Colon (tissue), 2 donors: ENCODE measurements around the gene PPARD.

Source experiments
- FAIRE-seq: peaks from 2 replicates; lab custom pipeline; 2012; peaks lifted over from hg19 to GRCh38; lab: Jason Lieb, UNC
- donor health status: control.
- donor health status: control.

The PPARD gene

DNA sequence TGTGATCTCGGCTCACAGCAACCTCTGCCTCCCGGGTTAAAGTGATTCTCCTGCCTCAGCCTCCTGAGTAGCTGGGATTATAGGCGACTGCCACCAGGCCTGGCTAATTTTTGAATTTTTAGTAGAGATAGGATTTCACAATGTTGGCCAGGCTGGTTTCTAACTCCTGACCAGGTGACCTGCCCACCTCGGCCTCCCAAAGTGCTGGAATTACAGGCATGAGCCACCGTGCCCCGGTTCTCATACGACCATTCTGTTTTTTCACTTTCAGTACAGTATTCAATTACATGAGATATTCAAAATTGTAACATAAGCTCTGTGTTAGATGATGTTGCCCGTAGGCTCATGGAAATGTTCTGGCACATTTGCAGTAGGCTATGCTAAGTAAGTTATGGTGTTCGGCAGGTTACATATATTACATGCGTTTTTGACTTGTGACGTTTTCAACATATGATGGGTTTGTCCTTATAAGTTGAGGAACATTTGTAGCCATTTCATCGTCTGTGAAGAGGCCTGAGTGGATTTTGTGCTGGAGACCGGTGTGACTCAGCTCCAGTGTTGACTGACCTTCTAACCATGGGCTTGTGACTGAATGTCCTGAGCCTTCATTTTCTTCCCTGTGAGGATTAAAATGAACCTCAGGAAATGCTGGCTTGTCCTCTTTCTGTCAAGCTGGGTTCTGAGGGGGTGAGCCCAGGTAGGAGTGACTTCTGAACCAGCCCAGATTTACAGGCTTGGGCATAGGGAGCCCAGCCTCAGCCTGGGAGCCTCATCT, 12.2 kb downstream of the PPARD start:
- FAIRE-seq: no peak

DNA sequence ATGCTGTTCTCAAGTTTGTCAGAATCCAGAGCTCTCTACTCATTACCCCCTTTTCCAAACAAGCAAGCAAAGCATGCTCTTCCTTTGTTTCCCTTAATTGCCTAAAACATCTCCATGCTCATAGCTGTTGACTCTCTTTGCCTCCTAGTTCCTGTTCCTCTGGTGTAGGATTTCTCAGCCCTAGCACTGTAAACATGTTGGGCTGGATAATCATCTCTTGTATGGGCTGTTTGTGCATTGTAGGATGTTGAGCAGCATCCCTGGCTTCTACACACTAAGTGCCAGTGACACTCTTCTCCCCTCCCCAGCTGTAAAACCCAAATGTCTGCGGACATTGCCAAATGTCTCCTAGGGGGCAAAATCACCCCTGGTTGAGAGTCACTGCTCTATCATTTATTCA, 14.0 kb downstream of the PPARD start:
- FAIRE-seq: no peak

DNA sequence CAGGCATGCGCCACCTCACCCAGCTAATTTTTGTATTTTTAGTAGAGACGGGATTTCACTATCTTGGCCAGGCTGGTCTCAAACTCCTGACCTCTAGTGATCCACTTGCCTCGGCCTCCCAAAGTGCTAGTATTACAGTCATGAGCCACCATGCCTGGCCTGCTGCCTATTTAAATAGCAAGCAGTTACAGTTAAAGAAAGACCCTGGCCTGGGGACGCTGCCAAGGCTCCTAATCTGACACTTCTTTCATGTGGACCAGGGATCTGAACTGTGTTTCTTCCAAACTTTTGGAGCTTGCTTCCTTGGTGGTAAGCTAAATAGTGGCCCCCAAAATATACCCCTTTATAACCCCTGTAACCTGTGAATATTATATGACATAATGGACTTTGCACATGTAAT, 15.3 kb downstream of the PPARD start:
- FAIRE-seq: no peak

DNA sequence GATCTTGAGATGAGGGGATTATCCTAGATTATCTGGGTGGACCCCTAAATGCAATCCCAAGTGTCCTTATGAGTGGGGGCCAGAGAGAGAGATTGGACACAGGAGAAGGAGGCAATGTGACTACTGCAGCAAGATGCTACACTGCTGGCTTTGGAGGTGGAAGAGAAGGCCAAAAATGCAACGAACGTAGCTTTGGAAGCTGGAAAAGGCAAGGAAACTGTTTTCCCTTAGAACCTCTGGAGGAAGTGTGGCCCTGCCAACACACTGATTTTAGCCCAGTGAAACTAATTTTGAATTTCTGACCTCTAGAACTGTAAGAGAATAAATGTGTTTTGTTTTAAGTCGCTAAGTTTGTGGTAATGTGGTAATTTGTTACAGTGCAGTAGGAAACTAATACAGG, 15.7 kb downstream of the PPARD start:
- no peak for FAIRE-seq

DNA sequence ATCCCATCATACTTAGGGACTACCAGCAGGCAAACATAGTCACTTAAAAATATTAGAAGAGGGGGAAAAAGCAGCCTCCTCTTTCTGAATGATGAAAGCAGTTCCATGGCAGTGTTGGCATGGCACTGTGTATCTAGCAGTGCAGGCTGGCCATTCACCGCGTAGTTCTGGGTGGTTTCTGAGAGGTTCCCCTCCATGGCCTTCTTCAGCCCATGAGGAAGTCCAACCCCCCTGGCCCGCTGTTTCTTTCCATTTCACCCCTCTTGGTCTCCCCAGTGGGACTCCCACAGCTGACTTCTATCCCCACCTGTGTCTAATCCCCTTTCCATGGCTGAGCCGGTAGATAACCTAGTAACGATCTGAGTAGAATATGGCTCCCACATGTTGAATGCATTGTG, 17.0 kb downstream of the PPARD start:
- no peak for FAIRE-seq

DNA sequence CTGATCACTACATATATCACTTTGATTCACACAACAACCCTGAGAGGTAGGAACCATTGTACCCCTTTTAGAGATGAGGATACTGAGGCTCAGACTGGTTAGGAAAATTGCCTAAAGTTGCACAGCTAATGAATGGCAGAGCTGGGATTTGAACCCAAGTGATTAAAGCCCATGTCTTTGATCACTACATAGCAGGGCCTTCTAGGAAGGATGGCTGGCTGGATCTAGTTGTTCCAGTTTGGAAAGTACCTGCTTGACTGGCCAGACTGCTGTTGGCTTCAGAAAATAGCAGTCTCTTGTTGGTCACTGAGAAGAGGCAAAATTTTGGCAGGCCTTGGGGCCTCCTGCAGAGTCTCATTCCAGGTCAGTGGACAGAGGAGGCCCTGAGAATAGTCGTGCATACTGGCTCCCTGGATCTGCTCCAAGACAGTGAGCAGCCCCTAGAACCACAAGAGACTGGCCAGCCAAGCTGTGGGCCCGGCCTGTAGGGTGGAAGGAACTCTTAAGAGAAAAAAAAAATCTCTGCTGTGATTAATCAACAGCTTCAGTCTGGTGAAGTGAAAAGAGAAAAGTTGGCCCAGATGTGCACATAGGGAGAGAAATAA, 17.5 kb downstream of the PPARD start:
- no peak for FAIRE-seq

DNA sequence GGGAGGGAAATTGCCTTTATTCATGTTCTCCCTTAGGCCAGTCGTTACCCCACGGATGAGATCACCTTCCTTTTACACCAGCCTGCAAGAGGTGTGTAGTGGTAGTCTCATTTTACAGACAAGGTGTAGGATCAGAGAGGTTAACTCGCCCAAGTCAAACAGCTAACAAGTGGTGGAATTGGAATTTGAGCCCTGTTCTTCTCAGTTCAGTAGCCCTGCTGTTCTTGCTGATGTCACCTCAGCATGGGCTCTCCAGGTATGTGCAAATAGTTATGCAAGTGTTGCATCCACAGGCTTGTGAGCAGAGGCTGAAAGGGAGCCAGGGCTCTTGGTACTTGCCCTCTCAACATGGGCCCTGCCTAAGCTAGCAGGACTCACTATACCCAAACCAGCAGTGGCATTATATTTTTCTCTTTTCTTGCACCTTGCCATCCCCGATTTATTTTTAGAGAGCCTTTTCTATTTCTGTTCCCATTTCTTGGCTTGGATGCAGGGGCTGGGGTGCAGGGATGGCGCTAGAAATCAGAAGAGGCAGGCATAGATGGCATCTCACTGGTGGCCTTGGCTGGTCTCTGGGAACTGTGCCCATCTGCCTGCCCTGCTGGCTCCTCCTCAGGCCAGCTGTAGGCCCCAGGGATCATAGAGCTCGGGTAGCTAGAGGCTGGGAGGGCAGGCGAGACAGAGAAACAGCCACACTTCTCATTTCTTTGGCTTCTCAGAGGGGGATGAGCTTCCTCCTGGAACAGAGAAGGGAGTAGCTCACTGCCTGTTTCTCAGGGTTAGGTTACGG, 18.2 kb downstream of the PPARD start:
- no peak for FAIRE-seq

DNA sequence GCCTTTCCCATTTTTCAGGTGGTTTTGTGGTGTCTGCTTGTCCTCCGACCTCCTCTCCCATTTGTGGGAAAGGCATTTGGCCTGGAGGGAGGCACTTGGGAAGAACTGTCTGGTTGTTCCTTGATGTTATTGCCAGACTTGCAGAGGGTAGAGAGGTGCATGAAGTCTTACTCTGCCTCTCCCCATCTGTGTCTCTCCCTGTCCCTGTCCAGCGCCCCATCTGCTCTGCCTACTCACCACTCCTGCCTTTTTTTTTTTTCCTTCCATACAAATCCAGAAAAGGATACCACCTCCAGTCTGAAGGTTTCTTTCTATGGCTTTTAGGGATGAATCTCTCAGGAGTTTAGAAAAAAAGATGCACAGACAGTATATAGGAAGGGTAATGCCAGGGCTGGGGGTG, 19.8 kb downstream of the PPARD start:
- FAIRE-seq: no peak

DNA sequence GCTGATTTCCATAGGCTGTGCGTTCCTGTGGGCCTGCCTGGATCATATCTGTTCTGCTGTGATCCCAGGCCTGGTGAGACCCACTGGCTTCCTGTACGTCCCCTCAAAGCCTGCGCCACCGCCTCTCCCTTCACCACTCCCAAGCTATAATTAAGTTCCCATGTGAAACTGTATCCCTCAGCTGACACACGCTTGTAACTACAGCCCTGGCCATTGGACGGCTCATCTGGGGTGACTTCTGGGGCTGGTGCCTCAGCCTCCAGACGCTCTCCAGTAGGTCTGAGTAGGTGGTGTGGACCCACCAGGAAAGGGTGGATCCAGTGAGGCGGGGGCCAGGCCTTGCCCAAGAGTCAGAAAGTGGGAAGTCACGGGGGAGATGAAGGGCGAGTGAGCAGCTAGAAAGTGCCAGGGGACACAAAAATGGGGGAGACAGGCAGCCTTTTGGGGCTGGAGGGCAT, 21.0 kb downstream of the PPARD start:
- FAIRE-seq: no peak

DNA sequence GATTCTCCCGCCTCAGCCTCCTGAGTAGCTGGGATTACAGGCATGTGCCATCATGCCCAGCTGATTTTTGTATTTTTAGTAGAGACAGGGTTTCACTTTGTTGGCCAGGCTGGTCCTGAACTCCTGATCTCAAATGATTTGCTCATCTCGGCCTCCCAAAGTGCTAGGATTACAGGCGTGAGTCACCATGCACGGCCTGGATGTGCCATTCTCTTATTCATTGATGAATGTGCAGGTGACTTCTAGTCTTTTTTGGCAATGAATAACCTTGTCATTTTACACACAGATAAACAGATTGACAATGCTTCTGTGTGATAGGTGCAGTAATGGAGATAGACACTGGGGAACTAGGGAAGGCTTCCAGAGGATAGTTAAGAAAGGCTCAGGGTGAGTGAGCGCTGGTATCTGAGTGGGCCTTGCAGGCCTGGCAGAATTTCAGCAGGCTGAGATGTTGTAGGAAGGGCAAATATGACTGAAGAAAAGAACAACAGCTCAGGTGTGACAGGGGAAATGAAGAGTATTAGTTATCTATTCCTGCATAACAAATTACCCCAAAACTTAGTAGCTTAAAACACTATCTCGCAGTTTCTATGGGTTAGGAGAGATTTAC, 23.3 kb downstream of the PPARD start:
- FAIRE-seq: no peak

DNA sequence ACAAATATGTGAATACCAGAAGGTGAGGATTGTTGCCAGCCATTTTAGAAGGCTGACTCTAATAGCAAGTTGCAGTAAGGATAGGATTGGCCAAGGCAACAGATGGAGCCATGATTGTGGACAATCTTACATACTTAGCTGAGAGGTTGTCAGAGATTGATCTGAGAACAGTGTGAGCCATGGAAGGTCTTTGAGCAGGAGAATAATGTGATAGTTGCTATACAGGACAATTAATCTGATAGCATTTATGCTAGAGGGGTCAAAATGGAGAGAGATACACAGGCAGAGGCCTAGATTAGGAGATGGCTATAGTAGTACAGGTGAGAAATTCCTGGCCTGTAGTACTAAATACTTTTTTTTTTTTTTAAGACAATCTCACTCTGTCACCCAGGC, 23.8 kb downstream of the PPARD start:
- FAIRE-seq: no peak

DNA sequence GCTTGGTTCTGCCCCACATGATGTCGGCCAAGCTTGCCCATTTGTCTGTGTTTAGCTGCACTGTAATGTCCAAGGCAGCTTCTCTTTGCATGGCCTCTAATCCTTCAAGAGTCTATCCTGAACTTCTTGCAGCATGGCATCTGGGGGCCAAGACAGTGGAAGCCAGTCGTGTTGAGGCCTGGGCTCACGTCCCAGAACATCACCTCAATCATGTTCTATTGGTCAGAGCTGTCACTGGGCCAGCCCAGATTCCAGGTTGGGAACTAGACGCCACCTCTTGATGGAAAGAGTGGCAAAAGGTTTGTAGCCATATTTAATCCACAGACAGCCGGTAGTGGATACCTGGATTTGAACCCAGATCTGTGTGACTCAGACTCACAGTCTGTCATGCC, 25.3 kb downstream of the PPARD start:
- FAIRE-seq: no peak

DNA sequence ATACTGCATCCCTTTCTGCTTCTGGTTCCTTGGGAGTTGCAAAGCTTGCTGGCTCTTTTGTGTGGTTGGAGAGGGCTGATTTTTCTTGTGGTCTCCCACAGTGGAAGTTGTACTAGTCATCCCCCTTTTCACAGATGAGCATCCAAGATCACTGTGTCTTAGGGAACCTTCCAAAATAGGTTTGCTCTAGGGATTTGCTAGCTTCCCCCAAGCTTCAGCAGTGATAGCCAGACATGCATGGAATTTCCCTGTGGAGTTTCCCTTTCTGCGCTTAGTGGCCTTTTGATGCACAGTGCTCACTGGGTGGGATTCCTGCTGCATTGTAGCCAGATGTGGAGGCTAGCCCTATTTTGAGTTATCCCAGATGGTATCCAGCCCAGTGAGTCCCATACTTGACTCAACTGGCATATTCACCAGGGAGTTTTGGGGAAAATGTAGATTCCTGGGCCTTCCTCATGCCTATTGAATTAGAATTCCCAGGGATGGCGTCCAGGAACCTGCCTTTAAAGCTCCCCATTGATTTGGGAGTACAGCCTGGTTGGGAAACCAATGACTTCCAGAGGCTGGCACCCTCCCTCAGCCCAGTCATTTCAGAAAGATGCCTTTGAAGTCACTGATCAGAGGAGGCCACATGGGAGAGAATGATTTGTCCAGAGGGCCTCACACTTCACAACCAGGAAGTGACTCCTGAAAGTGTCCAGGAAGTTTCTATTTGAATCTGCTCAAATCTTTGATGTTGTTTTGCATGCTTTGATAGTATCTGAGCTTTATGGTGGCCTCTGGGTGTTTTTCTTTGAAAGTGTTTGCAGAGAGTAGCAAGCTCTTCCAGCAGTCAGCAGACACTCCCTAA, 25.9 kb downstream of the PPARD start:
- FAIRE-seq: no peak

DNA sequence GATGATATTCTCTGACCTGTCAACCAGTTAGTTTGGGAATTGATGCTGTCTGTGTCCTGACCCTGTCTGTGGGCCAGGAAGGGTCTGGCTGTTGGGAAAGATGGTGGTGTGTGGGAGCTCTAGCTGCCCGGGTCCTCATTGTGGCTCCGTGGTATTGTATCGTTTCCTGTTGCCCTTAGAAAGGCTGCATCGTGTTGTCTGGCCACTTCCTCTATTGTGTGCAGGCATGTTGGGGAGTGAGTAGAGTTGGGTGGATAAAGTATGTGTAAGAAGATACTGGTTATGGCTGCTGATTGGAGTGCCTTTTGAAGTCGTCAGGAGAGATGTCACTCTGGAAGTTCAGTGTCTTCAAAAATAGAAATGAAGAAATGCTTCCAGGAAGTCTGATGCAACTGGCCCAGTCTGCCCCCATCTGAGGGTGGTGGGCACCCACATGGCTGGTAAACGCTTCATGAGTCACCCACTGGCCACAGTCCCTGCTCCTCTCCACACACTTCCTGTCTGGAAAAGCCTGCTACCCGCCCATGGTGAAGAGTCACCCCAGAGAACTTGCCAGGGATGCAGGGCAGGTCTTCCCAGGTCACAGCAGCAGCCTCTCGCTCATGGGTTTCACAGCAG, 27.9 kb downstream of the PPARD start:
- no peak for FAIRE-seq

DNA sequence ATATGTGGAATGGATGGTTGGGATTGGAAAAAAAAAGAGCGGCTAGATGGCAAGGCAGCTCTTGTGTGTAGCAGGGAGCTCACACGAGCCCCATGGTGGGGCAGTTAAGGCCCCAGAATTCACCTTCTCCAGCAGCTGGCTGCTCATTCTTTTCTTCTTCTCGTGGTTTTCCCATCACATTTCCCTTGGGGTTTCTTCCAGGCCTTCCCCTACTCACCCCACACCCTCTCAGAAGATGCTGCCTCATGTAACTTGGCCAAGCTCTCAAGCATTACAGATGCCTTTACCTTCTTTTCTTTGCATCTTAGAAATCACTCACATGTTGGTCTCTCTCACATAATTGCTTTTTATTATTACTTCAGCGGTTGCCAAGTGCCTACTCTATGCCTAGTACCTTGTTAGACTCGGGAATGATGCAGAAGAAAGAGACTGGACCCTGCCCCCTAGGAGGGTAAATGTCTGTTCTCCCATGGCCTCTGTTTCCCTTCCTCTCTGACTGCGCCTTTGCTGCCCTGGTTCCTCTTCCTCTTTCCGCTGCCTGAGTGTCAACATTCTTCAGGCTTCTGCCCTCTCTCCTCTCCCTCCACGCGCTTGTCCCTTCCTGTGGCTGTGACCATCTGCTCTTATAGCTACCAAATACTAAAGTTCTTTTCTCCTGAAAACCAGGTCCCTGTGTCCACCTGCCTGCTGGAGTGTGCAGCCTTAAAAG, 28.6 kb downstream of the PPARD start:
- FAIRE-seq: no peak

DNA sequence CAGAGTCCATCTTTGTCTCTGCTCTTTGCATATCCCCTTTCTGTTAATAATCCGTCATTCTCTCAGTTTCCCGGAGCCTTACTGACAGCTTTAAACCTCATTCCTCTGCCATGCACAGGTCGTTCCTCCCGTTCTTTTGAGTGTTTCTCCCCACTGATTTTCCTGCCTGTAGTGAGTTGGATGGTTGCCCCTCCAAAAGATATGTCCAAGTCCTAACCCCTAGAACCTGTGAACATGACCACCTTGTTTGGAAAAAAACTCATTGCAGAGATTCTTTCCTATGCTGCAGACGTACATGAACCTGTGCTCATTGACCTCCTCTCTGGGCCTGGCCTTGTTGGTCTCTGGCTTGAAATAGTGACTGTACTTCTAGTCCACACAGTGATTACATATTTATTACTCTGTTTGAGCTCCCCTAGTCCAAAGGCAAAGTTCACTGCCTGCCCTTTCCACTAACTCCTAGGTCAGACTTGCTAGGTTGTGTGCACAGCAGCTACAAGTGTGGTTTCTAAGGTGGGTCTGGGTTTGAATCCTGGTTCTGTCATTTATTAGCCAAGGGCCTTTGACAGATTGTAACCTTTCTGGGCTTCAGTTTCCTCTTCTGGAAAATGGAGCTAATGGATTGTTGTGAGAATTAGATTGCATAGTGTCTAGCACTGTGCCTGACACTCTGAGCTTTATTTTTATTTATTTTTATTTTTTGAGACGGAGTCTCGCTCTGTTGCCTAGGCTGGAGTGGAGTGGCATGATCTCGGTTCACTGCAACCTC, 29.3 kb downstream of the PPARD start:
- no peak for FAIRE-seq

DNA sequence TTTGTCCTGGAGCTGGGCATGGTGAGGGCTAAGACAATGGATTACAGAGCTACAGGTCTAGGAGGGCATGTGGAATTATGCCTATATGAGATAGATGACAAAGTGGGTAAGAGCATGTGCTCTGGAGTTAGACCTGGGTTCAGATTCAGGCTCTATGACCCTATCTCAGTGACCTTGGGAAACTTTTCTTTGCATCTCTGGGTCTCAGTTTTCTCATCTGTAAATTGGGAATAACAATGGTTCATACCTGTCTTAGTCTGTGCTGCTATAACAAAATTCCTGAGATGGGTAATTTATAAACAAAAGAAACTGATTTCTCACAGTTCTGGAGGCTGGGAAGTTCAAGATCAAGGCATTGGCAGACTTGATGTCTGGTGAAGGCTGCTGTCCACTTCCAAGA, 30.3 kb downstream of the PPARD start:
- FAIRE-seq: no peak

DNA sequence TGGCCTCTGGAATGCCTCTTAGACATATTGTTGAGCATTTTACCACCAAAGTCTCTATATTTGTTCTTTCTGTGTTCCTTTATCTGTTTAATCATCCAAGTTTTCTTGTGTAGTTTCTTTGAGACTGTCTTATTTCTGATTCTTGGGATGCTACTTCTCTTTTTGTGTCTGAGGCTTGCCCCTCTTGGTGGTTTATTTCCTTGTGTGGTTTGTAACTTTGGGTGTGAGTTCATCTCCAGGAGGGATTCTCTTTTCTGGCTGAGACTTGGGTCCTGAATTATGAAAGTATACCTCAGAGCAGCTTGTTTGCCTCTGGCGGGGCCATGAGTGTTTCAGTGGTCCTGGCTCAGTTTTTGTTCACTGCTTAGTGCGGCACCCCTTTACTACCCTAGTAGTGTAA, 33.9 kb downstream of the PPARD start:
- FAIRE-seq: no peak

DNA sequence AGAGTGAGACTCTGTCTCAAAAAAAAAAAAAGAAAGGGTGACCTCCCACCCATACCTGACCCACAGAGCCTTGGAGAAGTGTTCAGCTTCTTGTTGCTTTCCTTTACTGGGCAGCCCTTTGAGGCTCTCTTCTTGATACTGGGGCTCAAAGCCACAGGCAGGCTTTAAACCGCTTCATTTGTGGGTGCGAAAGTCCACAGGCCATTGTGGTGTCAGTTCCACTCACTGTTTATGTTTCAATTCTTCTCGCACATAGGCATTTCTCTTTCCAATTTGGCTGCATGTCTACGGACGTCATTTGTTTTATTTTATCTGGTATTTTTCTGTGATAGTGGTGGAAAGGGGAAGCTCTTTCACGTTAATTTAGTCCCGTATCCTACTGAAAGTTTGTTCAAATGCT, 34.6 kb downstream of the PPARD start:
- no peak for FAIRE-seq

DNA sequence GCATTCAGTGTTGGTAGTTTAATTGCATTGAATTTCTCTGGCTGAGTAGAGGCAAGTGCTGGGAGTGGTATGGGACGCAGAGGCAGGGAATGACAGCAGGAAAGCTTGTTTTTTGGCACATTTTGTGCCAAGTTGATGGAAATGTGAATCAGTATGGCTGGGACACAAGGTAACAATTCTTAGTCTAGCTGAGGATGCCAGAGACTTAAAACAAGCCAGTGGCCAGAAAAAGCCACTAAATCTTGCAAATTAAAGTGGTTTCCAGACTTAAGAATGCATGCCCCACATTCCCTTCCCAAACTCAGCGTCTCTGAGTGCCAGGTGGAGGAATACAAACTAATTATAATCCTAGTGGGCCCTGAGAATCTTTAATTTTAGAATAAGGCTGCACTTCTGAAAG, 35.9 kb downstream of the PPARD start:
- FAIRE-seq: no peak
